ENCODE results near the gene LFNG. TPM values are rescaled to one million over a fixed set of nuclear protein-coding genes. Genes with fewer than 3 reads are reported as not detected.

The LFNG gene
- total and polyA plus RNA-seq, 4 donors: 0.22 to 2.9 (median 2.6) TPM

DNA sequence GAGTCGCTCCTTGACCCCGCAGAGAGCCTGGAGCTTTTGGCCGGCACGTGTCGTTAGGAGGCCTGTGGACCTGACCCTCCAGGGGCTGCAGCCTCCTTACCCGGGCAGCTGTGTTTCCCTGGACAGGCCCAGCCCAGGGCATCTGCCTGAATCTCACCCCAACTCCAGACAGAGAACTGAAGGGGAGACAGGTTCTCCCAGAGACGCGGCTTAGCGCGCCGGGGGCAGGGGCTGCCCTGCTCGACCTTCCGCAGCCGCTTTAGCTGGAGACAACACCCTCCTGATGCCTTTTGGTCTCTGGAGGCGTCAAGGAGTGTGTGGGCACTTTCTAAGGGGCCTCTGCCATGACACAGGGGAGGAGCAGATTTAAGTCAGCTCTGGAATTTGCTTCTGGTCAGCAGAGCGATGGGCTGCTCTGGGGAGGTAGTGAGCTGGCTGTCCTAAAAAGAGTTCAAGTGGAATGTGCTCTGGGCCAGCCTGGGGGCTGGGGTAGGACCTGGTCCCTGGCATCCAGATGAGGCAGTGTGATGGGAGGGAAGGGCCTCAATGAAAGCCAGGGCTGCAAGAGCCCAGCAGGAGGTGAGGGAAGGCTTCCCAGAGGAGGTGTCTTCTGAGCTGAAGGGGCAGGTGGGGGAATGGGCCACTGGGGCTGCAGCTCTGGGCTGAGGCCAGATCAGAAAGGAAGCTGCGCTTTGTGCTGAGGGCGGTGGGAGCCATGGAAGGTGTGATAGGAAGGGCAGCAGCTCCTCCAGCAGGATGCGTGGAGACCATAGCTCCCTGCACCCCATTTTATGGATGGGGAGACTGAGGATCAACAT is 49.2 kb upstream of the LFNG start (continued):
- TF ChIP-seq, protein P1, sequence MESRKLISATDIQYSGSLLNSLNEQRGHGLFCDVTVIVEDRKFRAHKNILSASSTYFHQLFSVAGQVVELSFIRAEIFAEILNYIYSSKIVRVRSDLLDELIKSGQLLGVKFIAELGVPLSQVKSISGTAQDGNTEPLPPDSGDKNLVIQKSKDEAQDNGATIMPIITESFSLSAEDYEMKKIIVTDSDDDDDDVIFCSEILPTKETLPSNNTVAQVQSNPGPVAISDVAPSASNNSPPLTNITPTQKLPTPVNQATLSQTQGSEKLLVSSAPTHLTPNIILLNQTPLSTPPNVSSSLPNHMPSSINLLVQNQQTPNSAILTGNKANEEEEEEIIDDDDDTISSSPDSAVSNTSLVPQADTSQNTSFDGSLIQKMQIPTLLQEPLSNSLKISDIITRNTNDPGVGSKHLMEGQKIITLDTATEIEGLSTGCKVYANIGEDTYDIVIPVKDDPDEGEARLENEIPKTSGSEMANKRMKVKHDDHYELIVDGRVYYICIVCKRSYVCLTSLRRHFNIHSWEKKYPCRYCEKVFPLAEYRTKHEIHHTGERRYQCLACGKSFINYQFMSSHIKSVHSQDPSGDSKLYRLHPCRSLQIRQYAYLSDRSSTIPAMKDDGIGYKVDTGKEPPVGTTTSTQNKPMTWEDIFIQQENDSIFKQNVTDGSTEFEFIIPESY (IDR thresholded peaks at IDR 0.05): no peak
- no peak for TF ChIP-seq GABPA (IDR thresholded peaks at IDR 0.05 in 1 of 2, conservative IDR thresholded peaks at IDR 0.05 in 1 of 2)
- TF ChIP-seq RXRA (IDR thresholded peaks at IDR 0.05): no peak

DNA sequence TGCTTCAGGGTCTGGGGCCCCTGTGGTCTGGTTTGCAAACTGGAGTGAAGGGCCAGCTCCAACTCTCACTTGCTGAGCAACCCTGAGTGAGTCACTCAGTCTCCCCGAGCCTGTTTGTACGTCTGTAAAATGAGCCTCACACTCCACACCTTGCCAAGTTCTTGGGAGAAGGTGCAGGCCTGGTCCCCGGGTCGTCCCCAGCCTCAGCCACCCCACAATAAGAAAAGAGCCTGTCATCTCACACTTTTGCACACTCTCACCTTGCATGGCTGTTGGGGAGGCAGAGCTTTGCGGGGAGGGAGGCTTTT is 48.6 kb upstream of the LFNG start:
- Histone ChIP-seq H3K9me3 (ENCODE audit: control insufficient read depth in 4 of 4, low read length in 3 of 4) (no peaks in the 10 kb centered on the region), H3K27me3 (ENCODE audit: control insufficient read depth in 4 of 4, insufficient read depth in 4 of 4, low read length in 3 of 4) (no peaks in the 10 kb centered on the region), H3K4me3 (ENCODE audit: low read depth in 1 of 3, low read length in 3 of 3) (no peak overlapping the region), H3K36me3 (ENCODE audit: control insufficient read depth in 4 of 4, insufficient read depth in 3 of 4, low read depth in 1 of 4, low read length in 3 of 4) (no peaks in the 10 kb centered on the region), H3K27ac (ENCODE audit: low read depth in 1 of 2, low read length in 2 of 2) (no peak overlapping the region), H3K4me1 (ENCODE audit: control insufficient read depth in 4 of 4, insufficient read depth in 4 of 4, low read length in 3 of 4) (no peaks in the 10 kb centered on the region), H3K9ac (ENCODE audit: low read depth in 1 of 2, low read length in 2 of 2) (no peak overlapping the region)
- WGBS: 72% methylated on average over 5 of the region's 5 CpGs
- no peak for DNase-seq (ENCODE audit: low spot score)
- TF ChIP-seq SP1 (IDR thresholded peaks at IDR 0.05) (no peak), FOXA2 (IDR thresholded peaks at IDR 0.05) (no peak), JUND (IDR thresholded peaks at IDR 0.05) (no peak), EGR1 (IDR thresholded peaks at IDR 0.05; ENCODE audit: low read depth in 2 of 2) (no peak), NR2F2 (IDR thresholded peaks at IDR 0.05) (no peak), HNF4A (conservative IDR thresholded peaks at IDR 0.05) (no peak), RAD21 (IDR thresholded peaks at IDR 0.05) (no peak), RXRA (IDR thresholded peaks at IDR 0.05) (no peak), FOXA1 (IDR thresholded peaks at IDR 0.05) (no peak)
- TF ChIP-seq, protein P2, sequence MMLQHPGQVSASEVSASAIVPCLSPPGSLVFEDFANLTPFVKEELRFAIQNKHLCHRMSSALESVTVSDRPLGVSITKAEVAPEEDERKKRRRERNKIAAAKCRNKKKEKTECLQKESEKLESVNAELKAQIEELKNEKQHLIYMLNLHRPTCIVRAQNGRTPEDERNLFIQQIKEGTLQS (IDR thresholded peaks at IDR 0.05): no peak

DNA sequence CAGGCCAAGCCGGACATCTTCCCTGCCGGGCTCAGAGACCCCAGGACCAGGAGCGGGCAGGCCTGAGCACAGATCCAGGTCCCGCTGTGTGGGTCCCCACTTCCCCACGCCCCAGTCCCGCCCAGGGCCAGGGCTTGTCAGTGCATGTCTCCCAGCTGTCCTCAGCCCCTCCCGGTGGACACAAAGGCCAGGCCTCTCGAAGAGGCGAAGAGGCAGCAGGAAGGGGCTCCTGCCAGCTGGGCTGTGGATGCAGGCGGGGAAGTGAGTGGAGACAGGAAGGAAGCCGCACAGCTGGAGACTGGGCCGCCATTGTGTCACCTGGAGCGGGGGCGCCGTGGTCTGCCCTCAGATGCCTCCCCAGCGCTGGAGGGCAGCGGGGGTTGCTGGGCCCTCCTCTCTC is 48.2 kb upstream of the LFNG start:
- Histone ChIP-seq H3K27ac (ENCODE audit: low read depth in 1 of 2, low read length in 2 of 2) (no peak overlapping the region), H3K4me1 (ENCODE audit: control insufficient read depth in 4 of 4, insufficient read depth in 4 of 4, low read length in 3 of 4) (no peaks in the 10 kb centered on the region), H3K4me3 (ENCODE audit: low read depth in 1 of 3, low read length in 3 of 3) (no peak overlapping the region), H3K36me3 (ENCODE audit: control insufficient read depth in 4 of 4, insufficient read depth in 3 of 4, low read depth in 1 of 4, low read length in 3 of 4) (no peaks in the 10 kb centered on the region), H3K9ac (ENCODE audit: low read depth in 1 of 2, low read length in 2 of 2) (no peak overlapping the region), H3K9me3 (ENCODE audit: control insufficient read depth in 4 of 4, low read length in 3 of 4) (no peaks in the 10 kb centered on the region), H3K27me3 (ENCODE audit: control insufficient read depth in 4 of 4, insufficient read depth in 4 of 4, low read length in 3 of 4) (no peaks in the 10 kb centered on the region)
- TF ChIP-seq, protein P1 (IDR thresholded peaks at IDR 0.05): no peak
- TF ChIP-seq, protein P3, sequence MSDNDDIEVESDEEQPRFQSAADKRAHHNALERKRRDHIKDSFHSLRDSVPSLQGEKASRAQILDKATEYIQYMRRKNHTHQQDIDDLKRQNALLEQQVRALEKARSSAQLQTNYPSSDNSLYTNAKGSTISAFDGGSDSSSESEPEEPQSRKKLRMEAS (IDR thresholded peaks at IDR 0.05): no peak
- TF ChIP-seq HNF4A (conservative IDR thresholded peaks at IDR 0.05) (no peak), TAF1 (conservative IDR thresholded peaks at IDR 0.05) (no peak), SP1 (IDR thresholded peaks at IDR 0.05) (no peak), FOXA2 (IDR thresholded peaks at IDR 0.05) (no peak), FOXA1 (IDR thresholded peaks at IDR 0.05) (no peak), HNF4G (IDR thresholded peaks at IDR 0.05) (no peak), RXRA (IDR thresholded peaks at IDR 0.05) (no peak), EGR1 (IDR thresholded peaks at IDR 0.05; ENCODE audit: low read depth in 2 of 2) (no peak), GABPA (IDR thresholded peaks at IDR 0.05 in 1 of 2, conservative IDR thresholded peaks at IDR 0.05 in 1 of 2) (no peak), RAD21 (IDR thresholded peaks at IDR 0.05) (no peak), NR2F2 (IDR thresholded peaks at IDR 0.05) (no peak)
- TF ChIP-seq, protein P2 (IDR thresholded peaks at IDR 0.05): no peak
- TF ChIP-seq, protein P4, sequence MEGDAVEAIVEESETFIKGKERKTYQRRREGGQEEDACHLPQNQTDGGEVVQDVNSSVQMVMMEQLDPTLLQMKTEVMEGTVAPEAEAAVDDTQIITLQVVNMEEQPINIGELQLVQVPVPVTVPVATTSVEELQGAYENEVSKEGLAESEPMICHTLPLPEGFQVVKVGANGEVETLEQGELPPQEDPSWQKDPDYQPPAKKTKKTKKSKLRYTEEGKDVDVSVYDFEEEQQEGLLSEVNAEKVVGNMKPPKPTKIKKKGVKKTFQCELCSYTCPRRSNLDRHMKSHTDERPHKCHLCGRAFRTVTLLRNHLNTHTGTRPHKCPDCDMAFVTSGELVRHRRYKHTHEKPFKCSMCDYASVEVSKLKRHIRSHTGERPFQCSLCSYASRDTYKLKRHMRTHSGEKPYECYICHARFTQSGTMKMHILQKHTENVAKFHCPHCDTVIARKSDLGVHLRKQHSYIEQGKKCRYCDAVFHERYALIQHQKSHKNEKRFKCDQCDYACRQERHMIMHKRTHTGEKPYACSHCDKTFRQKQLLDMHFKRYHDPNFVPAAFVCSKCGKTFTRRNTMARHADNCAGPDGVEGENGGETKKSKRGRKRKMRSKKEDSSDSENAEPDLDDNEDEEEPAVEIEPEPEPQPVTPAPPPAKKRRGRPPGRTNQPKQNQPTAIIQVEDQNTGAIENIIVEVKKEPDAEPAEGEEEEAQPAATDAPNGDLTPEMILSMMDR (IDR thresholded peaks at IDR 0.05; ENCODE audit: low read depth, low read length, missing input control): no peak
- WGBS: 48% methylated on average over 17 of the region's 17 CpGs
- DNase-seq (ENCODE audit: low spot score): no peak
